Liver (tissue), 9 donors: ENCODE measurements around the gene ZNF550. TPM values are rescaled to one million over a fixed set of nuclear protein-coding genes. Genes with fewer than 3 reads are reported as not detected.

Experiments used
- DNase-seq: peaks from one replicate; pipeline ENCODE4 v3.0.0-alpha.2; 2017; ENCODE audit warnings: low spot score
- H3K27ac ChIP-seq, 2 donors: one replicate each; pipeline ENCODE4 v1.7.0; 2013; ENCODE audit warnings: inconsistent platforms in 2 of 2, low read length in 2 of 2, control low read depth in 1 of 2, low read depth in 1 of 2, mild to moderate bottlenecking in 1 of 2
- H3K27me3 ChIP-seq, 4 donors: one replicate each; pipeline versions ENCODE4 v1.6.1 to v1.7.0; 2013; ENCODE audit warnings: low read length in 3 of 4, inconsistent platforms in 1 of 4, mild to moderate bottlenecking in 1 of 4, moderate library complexity in 1 of 4; ENCODE audit not compliant: control insufficient read depth in 4 of 4, insufficient read depth in 4 of 4
- H3K36me3 ChIP-seq, 4 donors: one replicate each; pipeline versions ENCODE4 v1.6.1 to v1.7.0; 2013; ENCODE audit warnings: low read length in 3 of 4, mild to moderate bottlenecking in 3 of 4, low read depth in 1 of 4, moderate library complexity in 1 of 4; ENCODE audit not compliant: control insufficient read depth in 4 of 4, insufficient read depth in 3 of 4
- H3K4me1 ChIP-seq, 4 donors: one replicate each; pipeline versions ENCODE4 v1.6.1 to v1.7.0; 2013; ENCODE audit warnings: low read length in 3 of 4, mild to moderate bottlenecking in 3 of 4, moderate library complexity in 1 of 4; ENCODE audit not compliant: control insufficient read depth in 4 of 4, insufficient read depth in 4 of 4
- H3K4me3 ChIP-seq, 3 donors: one replicate each; pipeline versions ENCODE4 v1.6.1 to v1.7.0; 2013; ENCODE audit warnings: low read length in 3 of 3, control low read depth in 1 of 3, low read depth in 1 of 3, mild to moderate bottlenecking in 1 of 3
- H3K9ac ChIP-seq, 2 donors: one replicate each; pipeline ENCODE4 v1.7.0; 2013; ENCODE audit warnings: low read length in 2 of 2, mild to moderate bottlenecking in 2 of 2, moderate library complexity in 2 of 2, control low read depth in 1 of 2, low read depth in 1 of 2
- H3K9me3 ChIP-seq, 4 donors: one replicate each; pipeline versions ENCODE4 v1.6.1 to v1.7.0; 2013; ENCODE audit warnings: low read length in 3 of 4; ENCODE audit not compliant: control insufficient read depth in 4 of 4
- ATF3 ChIP-seq: IDR thresholded peaks from 2 replicates; pipeline ENCODE4 v1.6.1; 2016; ENCODE audit warnings: antibody characterized with exemption
- EGR1 ChIP-seq, 2 donors: IDR thresholded peaks; 2 replicates each; pipeline ENCODE4 v1.6.1; 2016 to 2018; ENCODE audit warnings: antibody characterized with exemption in 2 of 2, low read depth in 2 of 2
- FOXA1 ChIP-seq: IDR thresholded peaks from 2 replicates; pipeline ENCODE4 v1.6.1; 2016; ENCODE audit warnings: antibody characterized with exemption
- FOXA2 ChIP-seq: IDR thresholded peaks from 2 replicates; pipeline ENCODE4 v1.6.1; 2016; ENCODE audit warnings: antibody characterized with exemption
- GABPA ChIP-seq, 2 donors: IDR thresholded peaks in 1 of 2; conservative IDR thresholded peaks in 1 of 2; 2 replicates each; pipeline ENCODE4 v1.6.1; 2016; ENCODE audit warnings: antibody characterized with exemption in 2 of 2, mild to moderate bottlenecking in 1 of 2, moderate library complexity in 1 of 2
- HNF4A ChIP-seq, 2 donors: conservative IDR thresholded peaks; 2 replicates each; pipeline ENCODE4 v1.6.1; 2016; ENCODE audit warnings: antibody characterized with exemption in 2 of 2, mild to moderate bottlenecking in 2 of 2
- HNF4G ChIP-seq: IDR thresholded peaks from 2 replicates; pipeline ENCODE4 v1.6.1; 2016; ENCODE audit warnings: antibody characterized with exemption
- JUND ChIP-seq, 2 donors: IDR thresholded peaks; 2 replicates each; pipeline ENCODE4 v1.6.1; 2016; ENCODE audit warnings: antibody characterized with exemption in 2 of 2
- NR2F2 ChIP-seq: IDR thresholded peaks from 2 replicates; pipeline ENCODE4 v1.6.1; 2016; ENCODE audit warnings: antibody characterized with exemption
- RAD21 ChIP-seq, 2 donors: IDR thresholded peaks; 2 replicates each; pipeline ENCODE4 v1.6.1; 2016; ENCODE audit warnings: antibody characterized with exemption in 2 of 2, mild to moderate bottlenecking in 2 of 2
- RXRA ChIP-seq, 2 donors: IDR thresholded peaks; 2 replicates each; pipeline ENCODE4 v1.6.1; 2017 to 2018; ENCODE audit warnings: antibody characterized with exemption in 2 of 2, mild to moderate bottlenecking in 1 of 2
- SP1 ChIP-seq: IDR thresholded peaks from 2 replicates; pipeline ENCODE4 v1.6.1; 2018; ENCODE audit warnings: antibody characterized with exemption, mild to moderate bottlenecking
- TAF1 ChIP-seq: conservative IDR thresholded peaks from 2 replicates; pipeline ENCODE4 v1.6.1; 2016; ENCODE audit warnings: antibody characterized with exemption, mild to moderate bottlenecking
- YY1 ChIP-seq: IDR thresholded peaks from 2 replicates; pipeline ENCODE4 v1.6.1; 2016; ENCODE audit warnings: antibody characterized with exemption, mild to moderate bottlenecking
- ZBTB33 ChIP-seq: IDR thresholded peaks from 2 replicates; pipeline ENCODE4 v1.6.1; 2016; ENCODE audit warnings: antibody characterized with exemption
- WGBS: extraction: QIAGEN DNeasy Blood & Tissue Kit; methylation state at CpG from one replicate; pipeline ENCODE4 v1.1.7; 2013; 5-methylcytosine and 5-hydroxymethylcytosine counted together
- polyA plus RNA-seq, 2 donors: library from polyadenylated mRNA; stranded (reverse) in 1 of 2; unstranded in 1 of 2; fragments of 200-250 nt in 1 of 2; fragments of >200 nt in 1 of 2; fragmentation: Nextera tagmentation in 1 of 2; extraction: Ambion mirVana in 1 of 2; gene quantifications; one replicate each; pipeline versions ENCODE4 v1.2.1 to v1.2.3, GENCODE V29; 2013 to 2015
- total RNA-seq, 2 donors: library from RNA; depleted of rRNA; stranded (reverse); fragments of >200 nt; gene quantifications; one replicate each; pipeline ENCODE4 v1.2.3, GENCODE V29; 2014
- TF ChIP-seq, protein P1 (sequence below): IDR thresholded peaks from 2 replicates; pipeline ENCODE4 v1.6.1; 2016; ENCODE audit warnings: antibody characterized with exemption
- TF ChIP-seq, protein P2 (sequence below): fragments of 150-350 bp; IDR thresholded peaks from 2 replicates; pipeline ENCODE4 v1.5.1; 2017; ENCODE audit warnings: improper control_type of control experiment, low read depth, low read length; ENCODE audit not compliant: missing input control
- TF ChIP-seq, protein P3 (sequence below): IDR thresholded peaks from 2 replicates; pipeline ENCODE4 v1.6.1; 2016; ENCODE audit warnings: antibody characterized with exemption, mild to moderate bottlenecking
- donor health status: healthy.
- donor health status: healthy.
- donor health status: healthy.
- donor health status: healthy.
- donor health status: healthy.

The ZNF550 gene
- total and polyA plus RNA-seq, 4 donors: 0.96 to 4.8 (median 3.7) TPM

- no peak overlapping the region for H3K27ac ChIP-seq
- peak overlapping the region; percentile 70 to 91 (median 72) for H3K4me3 ChIP-seq
- peaks cover 18 to 55% (median 32%) of the 10 kb centered on the region in 4 donors for H3K9me3 ChIP-seq
- 19% methylated on average over 23 of the region's 23 CpGs for WGBS
- H3K9ac ChIP-seq: peak overlapping the region in 1 of 2 donors; percentile 86
- H3K27me3 ChIP-seq: no peaks in the 10 kb centered on the region
- TF ChIP-seq JUND (IDR thresholded peaks at IDR 0.05): no peak
- TF ChIP-seq, protein P1, sequence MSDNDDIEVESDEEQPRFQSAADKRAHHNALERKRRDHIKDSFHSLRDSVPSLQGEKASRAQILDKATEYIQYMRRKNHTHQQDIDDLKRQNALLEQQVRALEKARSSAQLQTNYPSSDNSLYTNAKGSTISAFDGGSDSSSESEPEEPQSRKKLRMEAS: no peak
- H3K36me3 ChIP-seq: peaks cover 5 to 15% (median 13%) of the 10 kb centered on the region in 4 donors
- DNase-seq: no peak
- peaks cover 0 to 19% (median 11%) of the 10 kb centered on the region in 4 donors for H3K4me1 ChIP-seq
Observed at GRCh38 chr19:57560049-57560491, 407 bp upstream of the ZNF550 start.

GRCh38 chr19:57559008-57559403, 657 bp downstream of the ZNF550 start:
- no peak for TF ChIP-seq RXRA (IDR thresholded peaks at IDR 0.05)
- TF ChIP-seq EGR1 (IDR thresholded peaks at IDR 0.05; ENCODE audit: low read depth in 2 of 2): no peak
- no peak for TF ChIP-seq HNF4G
- no peak for TF ChIP-seq FOXA1
- H3K4me3 ChIP-seq: peak overlapping the region; percentile 70 to 91 (median 72)
- H3K9me3 ChIP-seq: peaks cover 24 to 54% (median 30%) of the 10 kb centered on the region in 4 donors
- 2% methylated on average over 22 of the region's 22 CpGs for WGBS
- DNase-seq: peak; percentile 43
- peak overlapping the region in 1 of 2 donors; percentile 86 for H3K9ac ChIP-seq
- H3K4me1 ChIP-seq: peaks cover 0 to 19% (median 11%) of the 10 kb centered on the region in 4 donors
- H3K27me3 ChIP-seq: no peaks in the 10 kb centered on the region
- H3K27ac ChIP-seq: no peak overlapping the region
- peaks cover 9 to 25% (median 24%) of the 10 kb centered on the region in 4 donors for H3K36me3 ChIP-seq

GRCh38 chr19:57558525-57558924, 1.1 kb downstream of the ZNF550 start:
- no peak overlapping the region for H3K27ac ChIP-seq
- peaks cover 27 to 54% (median 32%) of the 10 kb centered on the region in 4 donors for H3K9me3 ChIP-seq

More at GRCh38 chr19:57558525-57558924, 1.1 kb downstream of the ZNF550 start:
- Histone ChIP-seq H3K27me3 (no peaks in the 10 kb centered on the region), H3K4me3 (peak overlapping the region; percentile 70 to 91 (median 72)), H3K9ac (no peak overlapping the region), H3K36me3 (peaks cover 12 to 30% (median 29%) of the 10 kb centered on the region in 4 donors), H3K4me1 (peaks cover 0 to 19% (median 11%) of the 10 kb centered on the region in 4 donors)
- 38% methylated on average over 6 of the region's 6 CpGs for WGBS
- TF ChIP-seq EGR1 (IDR thresholded peaks at IDR 0.05; ENCODE audit: low read depth in 2 of 2): no peak
- TF ChIP-seq SP1: no peak
- no peak for TF ChIP-seq HNF4A (conservative IDR thresholded peaks at IDR 0.05)
- TF ChIP-seq HNF4G: no peak
- TF ChIP-seq, protein P2, sequence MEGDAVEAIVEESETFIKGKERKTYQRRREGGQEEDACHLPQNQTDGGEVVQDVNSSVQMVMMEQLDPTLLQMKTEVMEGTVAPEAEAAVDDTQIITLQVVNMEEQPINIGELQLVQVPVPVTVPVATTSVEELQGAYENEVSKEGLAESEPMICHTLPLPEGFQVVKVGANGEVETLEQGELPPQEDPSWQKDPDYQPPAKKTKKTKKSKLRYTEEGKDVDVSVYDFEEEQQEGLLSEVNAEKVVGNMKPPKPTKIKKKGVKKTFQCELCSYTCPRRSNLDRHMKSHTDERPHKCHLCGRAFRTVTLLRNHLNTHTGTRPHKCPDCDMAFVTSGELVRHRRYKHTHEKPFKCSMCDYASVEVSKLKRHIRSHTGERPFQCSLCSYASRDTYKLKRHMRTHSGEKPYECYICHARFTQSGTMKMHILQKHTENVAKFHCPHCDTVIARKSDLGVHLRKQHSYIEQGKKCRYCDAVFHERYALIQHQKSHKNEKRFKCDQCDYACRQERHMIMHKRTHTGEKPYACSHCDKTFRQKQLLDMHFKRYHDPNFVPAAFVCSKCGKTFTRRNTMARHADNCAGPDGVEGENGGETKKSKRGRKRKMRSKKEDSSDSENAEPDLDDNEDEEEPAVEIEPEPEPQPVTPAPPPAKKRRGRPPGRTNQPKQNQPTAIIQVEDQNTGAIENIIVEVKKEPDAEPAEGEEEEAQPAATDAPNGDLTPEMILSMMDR: no peak
- TF ChIP-seq TAF1: no peak
- TF ChIP-seq ZBTB33: no peak
- no peak for TF ChIP-seq RXRA (IDR thresholded peaks at IDR 0.05)
- no peak for TF ChIP-seq YY1
- TF ChIP-seq, protein P3, sequence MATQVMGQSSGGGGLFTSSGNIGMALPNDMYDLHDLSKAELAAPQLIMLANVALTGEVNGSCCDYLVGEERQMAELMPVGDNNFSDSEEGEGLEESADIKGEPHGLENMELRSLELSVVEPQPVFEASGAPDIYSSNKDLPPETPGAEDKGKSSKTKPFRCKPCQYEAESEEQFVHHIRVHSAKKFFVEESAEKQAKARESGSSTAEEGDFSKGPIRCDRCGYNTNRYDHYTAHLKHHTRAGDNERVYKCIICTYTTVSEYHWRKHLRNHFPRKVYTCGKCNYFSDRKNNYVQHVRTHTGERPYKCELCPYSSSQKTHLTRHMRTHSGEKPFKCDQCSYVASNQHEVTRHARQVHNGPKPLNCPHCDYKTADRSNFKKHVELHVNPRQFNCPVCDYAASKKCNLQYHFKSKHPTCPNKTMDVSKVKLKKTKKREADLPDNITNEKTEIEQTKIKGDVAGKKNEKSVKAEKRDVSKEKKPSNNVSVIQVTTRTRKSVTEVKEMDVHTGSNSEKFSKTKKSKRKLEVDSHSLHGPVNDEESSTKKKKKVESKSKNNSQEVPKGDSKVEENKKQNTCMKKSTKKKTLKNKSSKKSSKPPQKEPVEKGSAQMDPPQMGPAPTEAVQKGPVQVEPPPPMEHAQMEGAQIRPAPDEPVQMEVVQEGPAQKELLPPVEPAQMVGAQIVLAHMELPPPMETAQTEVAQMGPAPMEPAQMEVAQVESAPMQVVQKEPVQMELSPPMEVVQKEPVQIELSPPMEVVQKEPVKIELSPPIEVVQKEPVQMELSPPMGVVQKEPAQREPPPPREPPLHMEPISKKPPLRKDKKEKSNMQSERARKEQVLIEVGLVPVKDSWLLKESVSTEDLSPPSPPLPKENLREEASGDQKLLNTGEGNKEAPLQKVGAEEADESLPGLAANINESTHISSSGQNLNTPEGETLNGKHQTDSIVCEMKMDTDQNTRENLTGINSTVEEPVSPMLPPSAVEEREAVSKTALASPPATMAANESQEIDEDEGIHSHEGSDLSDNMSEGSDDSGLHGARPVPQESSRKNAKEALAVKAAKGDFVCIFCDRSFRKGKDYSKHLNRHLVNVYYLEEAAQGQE: no peak
- TF ChIP-seq FOXA1: no peak
- TF ChIP-seq RAD21 (IDR thresholded peaks at IDR 0.05): no peak
- no peak for TF ChIP-seq NR2F2
- no peak for TF ChIP-seq FOXA2
- TF ChIP-seq JUND (IDR thresholded peaks at IDR 0.05): no peak
- no peak for TF ChIP-seq GABPA (IDR thresholded peaks at IDR 0.05 in 1 of 2, conservative IDR thresholded peaks at IDR 0.05 in 1 of 2)
- TF ChIP-seq, protein P1: no peak
- TF ChIP-seq ATF3: no peak
- DNase-seq: no peak
